ENCODE results near the gene GOLGA1.
"Not testable (repeated sequence)": the region's sequence is repeated elsewhere in the genome, so short reads cannot be mapped to it uniquely, and the experiment has no call there.

DNA sequence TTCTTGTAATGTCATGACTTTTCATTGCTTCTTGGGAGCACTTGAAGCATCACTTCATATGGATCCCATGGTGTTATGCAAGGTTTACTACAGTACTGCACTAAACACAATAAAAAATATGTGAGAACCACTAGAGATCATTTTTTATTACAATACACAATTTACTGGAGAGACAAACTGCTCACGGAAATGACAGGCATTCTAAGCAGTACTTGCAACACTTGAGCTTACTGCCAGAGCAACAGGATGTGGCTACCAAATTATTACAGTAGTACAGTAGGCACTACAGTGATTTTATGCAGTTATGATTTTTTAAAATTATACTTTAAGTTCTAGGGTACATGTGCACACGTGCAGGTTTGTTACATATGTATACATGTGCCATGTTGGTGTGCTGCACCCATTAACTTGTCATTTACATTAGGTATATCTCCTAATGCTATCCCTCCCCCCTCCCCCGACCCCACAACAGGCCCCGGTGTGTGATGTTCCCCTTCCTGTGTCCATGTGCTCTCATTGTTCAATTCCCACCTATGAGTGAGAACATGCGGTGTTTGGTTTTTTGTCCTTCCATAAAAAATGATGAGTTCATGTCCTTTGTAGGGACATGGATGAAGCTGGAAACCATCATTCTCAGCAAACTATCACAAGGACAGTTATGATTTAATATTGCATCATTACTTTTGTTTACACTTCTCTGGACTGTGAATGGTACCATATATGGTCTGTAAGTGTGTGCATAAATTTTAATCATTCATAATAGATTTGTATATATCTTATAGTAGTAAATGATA lies 25.1 kb upstream of the GOLGA1 start:
- TF ChIP-seq, protein P1, sequence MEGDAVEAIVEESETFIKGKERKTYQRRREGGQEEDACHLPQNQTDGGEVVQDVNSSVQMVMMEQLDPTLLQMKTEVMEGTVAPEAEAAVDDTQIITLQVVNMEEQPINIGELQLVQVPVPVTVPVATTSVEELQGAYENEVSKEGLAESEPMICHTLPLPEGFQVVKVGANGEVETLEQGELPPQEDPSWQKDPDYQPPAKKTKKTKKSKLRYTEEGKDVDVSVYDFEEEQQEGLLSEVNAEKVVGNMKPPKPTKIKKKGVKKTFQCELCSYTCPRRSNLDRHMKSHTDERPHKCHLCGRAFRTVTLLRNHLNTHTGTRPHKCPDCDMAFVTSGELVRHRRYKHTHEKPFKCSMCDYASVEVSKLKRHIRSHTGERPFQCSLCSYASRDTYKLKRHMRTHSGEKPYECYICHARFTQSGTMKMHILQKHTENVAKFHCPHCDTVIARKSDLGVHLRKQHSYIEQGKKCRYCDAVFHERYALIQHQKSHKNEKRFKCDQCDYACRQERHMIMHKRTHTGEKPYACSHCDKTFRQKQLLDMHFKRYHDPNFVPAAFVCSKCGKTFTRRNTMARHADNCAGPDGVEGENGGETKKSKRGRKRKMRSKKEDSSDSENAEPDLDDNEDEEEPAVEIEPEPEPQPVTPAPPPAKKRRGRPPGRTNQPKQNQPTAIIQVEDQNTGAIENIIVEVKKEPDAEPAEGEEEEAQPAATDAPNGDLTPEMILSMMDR (IDR thresholded peaks at IDR 0.05; ENCODE audit: low read depth, low read length): not testable (repeated sequence)
- not testable (repeated sequence) for TF ChIP-seq EZH2phosphoT487 (IDR thresholded peaks at IDR 0.05; ENCODE audit: low read depth)
